ENCODE data around the gene HHATL.

DNA sequence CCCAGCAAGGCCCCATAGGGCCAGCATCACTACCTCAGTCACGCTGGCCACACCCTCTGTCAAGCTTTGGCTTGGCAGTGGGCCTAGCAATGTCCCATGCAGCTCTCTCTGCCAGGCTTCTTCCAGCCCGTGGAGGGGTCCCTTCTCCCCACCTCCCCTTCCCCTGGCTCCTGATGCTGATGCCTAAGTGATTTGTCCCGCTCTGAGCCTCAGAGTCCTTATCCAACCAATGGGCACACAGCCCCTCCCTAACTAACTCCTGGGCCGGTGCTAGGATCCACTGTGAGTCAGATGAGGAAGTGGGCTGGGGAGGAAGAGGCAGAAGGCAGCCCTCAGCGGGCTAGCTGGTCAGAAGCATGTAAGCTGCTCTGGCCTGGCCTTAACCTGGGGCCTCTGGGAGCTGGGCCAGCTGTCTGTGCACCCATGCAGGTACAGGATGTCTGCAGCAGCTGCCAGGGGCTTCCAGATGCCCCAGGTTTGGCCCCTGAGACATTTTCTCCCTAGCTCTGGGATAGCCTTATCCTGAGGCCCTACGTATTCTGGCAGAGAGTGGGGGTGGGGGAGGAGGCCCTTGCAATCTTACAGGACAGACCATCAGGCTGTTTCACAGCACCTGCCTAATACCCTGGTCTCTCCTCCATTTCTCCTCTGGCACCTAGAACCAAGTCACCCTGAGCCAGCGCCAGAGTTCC lies 49.8 kb downstream of the HHATL start:
- TF ChIP-seq, protein P1, sequence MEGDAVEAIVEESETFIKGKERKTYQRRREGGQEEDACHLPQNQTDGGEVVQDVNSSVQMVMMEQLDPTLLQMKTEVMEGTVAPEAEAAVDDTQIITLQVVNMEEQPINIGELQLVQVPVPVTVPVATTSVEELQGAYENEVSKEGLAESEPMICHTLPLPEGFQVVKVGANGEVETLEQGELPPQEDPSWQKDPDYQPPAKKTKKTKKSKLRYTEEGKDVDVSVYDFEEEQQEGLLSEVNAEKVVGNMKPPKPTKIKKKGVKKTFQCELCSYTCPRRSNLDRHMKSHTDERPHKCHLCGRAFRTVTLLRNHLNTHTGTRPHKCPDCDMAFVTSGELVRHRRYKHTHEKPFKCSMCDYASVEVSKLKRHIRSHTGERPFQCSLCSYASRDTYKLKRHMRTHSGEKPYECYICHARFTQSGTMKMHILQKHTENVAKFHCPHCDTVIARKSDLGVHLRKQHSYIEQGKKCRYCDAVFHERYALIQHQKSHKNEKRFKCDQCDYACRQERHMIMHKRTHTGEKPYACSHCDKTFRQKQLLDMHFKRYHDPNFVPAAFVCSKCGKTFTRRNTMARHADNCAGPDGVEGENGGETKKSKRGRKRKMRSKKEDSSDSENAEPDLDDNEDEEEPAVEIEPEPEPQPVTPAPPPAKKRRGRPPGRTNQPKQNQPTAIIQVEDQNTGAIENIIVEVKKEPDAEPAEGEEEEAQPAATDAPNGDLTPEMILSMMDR (IDR thresholded peaks at IDR 0.05), result no peak
- TF ChIP-seq EP300 (IDR thresholded peaks at IDR 0.05) (no peak), POLR2AphosphoS5 (IDR thresholded peaks at IDR 0.05) (no peak), POLR2A (IDR thresholded peaks at IDR 0.05) (no peak)

All from suprapubic skin (tissue), 4 donors.